Measurements from ENCODE around the gene RAD50.

Gene RAD50

GRCh38 chr5:132656774-132657355, 100.1 kb downstream of the RAD50 start:
- Histone ChIP-seq H3K9ac (ENCODE audit: low read depth, low read length) (no peak overlapping the region), H3K36me3 (ENCODE audit: control insufficient read depth, insufficient read depth, low read length) (no peaks in the 10 kb centered on the region), H3K4me3 (ENCODE audit: low read depth, low read length) (peak overlapping the region; percentile 26), H3K27me3 (ENCODE audit: control insufficient read depth, insufficient read depth, low read length) (peaks cover 36% of the 10 kb centered on the region), H3K4me1 (ENCODE audit: control insufficient read depth, insufficient read depth, low read length) (no peaks in the 10 kb centered on the region), H3K9me3 (ENCODE audit: control insufficient read depth, insufficient read depth, low read length) (no peaks in the 10 kb centered on the region)

GRCh38 chr5:132657676-132658380, 101.1 kb downstream of the RAD50 start, which contains the start of gene IL13:
TSS of gene IL13 (plus strand) at chr5:132658173. CDS start at chr5:132658187, 14 bp downstream.
- no peaks in the 10 kb centered on the region for H3K36me3 ChIP-seq (ENCODE audit: control insufficient read depth, insufficient read depth, low read length)
- no peaks in the 10 kb centered on the region for H3K9me3 ChIP-seq (ENCODE audit: control insufficient read depth, insufficient read depth, low read length)
- H3K27me3 ChIP-seq (ENCODE audit: control insufficient read depth, insufficient read depth, low read length) = peaks cover 36% of the 10 kb centered on the region
- no peaks in the 10 kb centered on the region for H3K4me1 ChIP-seq (ENCODE audit: control insufficient read depth, insufficient read depth, low read length)
- no peak within 1 kb of the TSS for H3K9ac ChIP-seq (ENCODE audit: low read depth, low read length)
- no peak within 1 kb of the TSS for H3K4me3 ChIP-seq (ENCODE audit: low read depth, low read length)

- H3K9ac ChIP-seq (ENCODE audit: low read depth, low read length) = no peak overlapping the region
- no peaks in the 10 kb centered on the region for H3K4me1 ChIP-seq (ENCODE audit: control insufficient read depth, insufficient read depth, low read length)
- H3K27me3 ChIP-seq (ENCODE audit: control insufficient read depth, insufficient read depth, low read length) = peaks cover 32% of the 10 kb centered on the region
- H3K9me3 ChIP-seq (ENCODE audit: control insufficient read depth, insufficient read depth, low read length) = no peaks in the 10 kb centered on the region
- no peaks in the 10 kb centered on the region for H3K36me3 ChIP-seq (ENCODE audit: control insufficient read depth, insufficient read depth, low read length)
- no peak overlapping the region for H3K4me3 ChIP-seq (ENCODE audit: low read depth, low read length)
Measured at GRCh38 chr5:132658381-132659302, 101.9 kb downstream of the RAD50 start.

- Histone ChIP-seq H3K9me3 (ENCODE audit: control insufficient read depth, insufficient read depth, low read length) (no peaks in the 10 kb centered on the region), H3K9ac (ENCODE audit: low read depth, low read length) (no peak overlapping the region), H3K27me3 (ENCODE audit: control insufficient read depth, insufficient read depth, low read length) (peaks cover 25% of the 10 kb centered on the region), H3K36me3 (ENCODE audit: control insufficient read depth, insufficient read depth, low read length) (no peaks in the 10 kb centered on the region), H3K4me1 (ENCODE audit: control insufficient read depth, insufficient read depth, low read length) (no peaks in the 10 kb centered on the region), H3K4me3 (ENCODE audit: low read depth, low read length) (no peak overlapping the region)
Measured at GRCh38 chr5:132659598-132660493, 103.1 kb downstream of the RAD50 start.

- Histone ChIP-seq H3K9ac (ENCODE audit: low read depth, low read length) (no peak overlapping the region), H3K4me1 (ENCODE audit: control insufficient read depth, insufficient read depth, low read length) (no peaks in the 10 kb centered on the region)
Measured at GRCh38 chr5:132661231-132662003, 104.6 kb downstream of the RAD50 start.

GRCh38 chr5:132662004-132662401, 105.2 kb downstream of the RAD50 start:
- no peaks in the 10 kb centered on the region for H3K9me3 ChIP-seq (ENCODE audit: control insufficient read depth, insufficient read depth, low read length)
- H3K4me1 ChIP-seq (ENCODE audit: control insufficient read depth, insufficient read depth, low read length) = no peaks in the 10 kb centered on the region
- no peaks in the 10 kb centered on the region for H3K36me3 ChIP-seq (ENCODE audit: control insufficient read depth, insufficient read depth, low read length)
- H3K9ac ChIP-seq (ENCODE audit: low read depth, low read length) = no peak overlapping the region
- no peak overlapping the region for H3K4me3 ChIP-seq (ENCODE audit: low read depth, low read length)
- H3K27me3 ChIP-seq (ENCODE audit: control insufficient read depth, insufficient read depth, low read length) = peaks cover 8% of the 10 kb centered on the region

More at GRCh38 chr5:132661231-132662003, 104.6 kb downstream of the RAD50 start:
- no peaks in the 10 kb centered on the region for H3K9me3 ChIP-seq (ENCODE audit: control insufficient read depth, insufficient read depth, low read length)
- H3K27me3 ChIP-seq (ENCODE audit: control insufficient read depth, insufficient read depth, low read length) = peaks cover 14% of the 10 kb centered on the region
- H3K36me3 ChIP-seq (ENCODE audit: control insufficient read depth, insufficient read depth, low read length) = no peaks in the 10 kb centered on the region
- H3K4me3 ChIP-seq (ENCODE audit: low read depth, low read length) = no peak overlapping the region

- Histone ChIP-seq H3K36me3 (ENCODE audit: control insufficient read depth, insufficient read depth, low read length) (no peaks in the 10 kb centered on the region), H3K27me3 (ENCODE audit: control insufficient read depth, insufficient read depth, low read length) (no peaks in the 10 kb centered on the region), H3K4me3 (ENCODE audit: low read depth, low read length) (no peak overlapping the region), H3K9ac (ENCODE audit: low read depth, low read length) (no peak overlapping the region), H3K9me3 (ENCODE audit: control insufficient read depth, insufficient read depth, low read length) (no peaks in the 10 kb centered on the region), H3K4me1 (ENCODE audit: control insufficient read depth, insufficient read depth, low read length) (no peaks in the 10 kb centered on the region)
Measured at GRCh38 chr5:132662925-132663770, 106.4 kb downstream of the RAD50 start.

- H3K4me3 ChIP-seq (ENCODE audit: low read depth, low read length) = no peak overlapping the region
- no peaks in the 10 kb centered on the region for H3K4me1 ChIP-seq (ENCODE audit: control insufficient read depth, insufficient read depth, low read length)
- no peak overlapping the region for H3K9ac ChIP-seq (ENCODE audit: low read depth, low read length)
- H3K27me3 ChIP-seq (ENCODE audit: control insufficient read depth, insufficient read depth, low read length) = no peaks in the 10 kb centered on the region
- no peaks in the 10 kb centered on the region for H3K36me3 ChIP-seq (ENCODE audit: control insufficient read depth, insufficient read depth, low read length)
- no peaks in the 10 kb centered on the region for H3K9me3 ChIP-seq (ENCODE audit: control insufficient read depth, insufficient read depth, low read length)
Measured at GRCh38 chr5:132663771-132664695, 107.3 kb downstream of the RAD50 start.

- Histone ChIP-seq H3K27me3 (ENCODE audit: control insufficient read depth, insufficient read depth, low read length) (no peaks in the 10 kb centered on the region), H3K9ac (ENCODE audit: low read depth, low read length) (no peak overlapping the region), H3K9me3 (ENCODE audit: control insufficient read depth, insufficient read depth, low read length) (no peaks in the 10 kb centered on the region), H3K4me3 (ENCODE audit: low read depth, low read length) (no peak overlapping the region), H3K4me1 (ENCODE audit: control insufficient read depth, insufficient read depth, low read length) (no peaks in the 10 kb centered on the region), H3K36me3 (ENCODE audit: control insufficient read depth, insufficient read depth, low read length) (no peaks in the 10 kb centered on the region)
Measured at GRCh38 chr5:132664696-132665209, 108.0 kb downstream of the RAD50 start.

Measured in iPS-15b (cell line).